Measurements from ENCODE around the gene SVEP1. TPM values are rescaled to one million over a fixed set of nuclear protein-coding genes. Genes with fewer than 3 reads are reported as not detected.

Gene SVEP1
- total RNA-seq, 6 experiments from 2014 or later = 4.0 to 6.8 (median 5.8) TPM

GRCh38 chr9:110344821-110345220, 234.7 kb downstream of the SVEP1 start:
- Mint-ChIP-seq H3K27ac (no peak overlapping the region), H3K9me3 (no peaks in the 10 kb centered on the region), H3K4me3 (no peak overlapping the region), H3K4me1 (ENCODE audit: low read depth) (no peaks in the 10 kb centered on the region), H3K27me3 (ENCODE audit: insufficient read depth) (peaks cover 8% of the 10 kb centered on the region), H3K36me3 (ENCODE audit: low read depth) (no peaks in the 10 kb centered on the region)
- DNase-seq = no peak
- TF ChIP-seq CTCF (IDR thresholded peaks at IDR 0.05) = no peak

- Mint-ChIP-seq H3K4me1 (ENCODE audit: low read depth) (no peaks in the 10 kb centered on the region), H3K27me3 (ENCODE audit: insufficient read depth) (peaks cover 7% of the 10 kb centered on the region), H3K27ac (no peak overlapping the region), H3K9me3 (no peaks in the 10 kb centered on the region), H3K4me3 (no peak overlapping the region), H3K36me3 (ENCODE audit: low read depth) (no peaks in the 10 kb centered on the region)
- no peak for DNase-seq
- TF ChIP-seq CTCF (IDR thresholded peaks at IDR 0.05) = no peak
Measured at GRCh38 chr9:110343551-110343950, 236.0 kb downstream of the SVEP1 start.

DNA sequence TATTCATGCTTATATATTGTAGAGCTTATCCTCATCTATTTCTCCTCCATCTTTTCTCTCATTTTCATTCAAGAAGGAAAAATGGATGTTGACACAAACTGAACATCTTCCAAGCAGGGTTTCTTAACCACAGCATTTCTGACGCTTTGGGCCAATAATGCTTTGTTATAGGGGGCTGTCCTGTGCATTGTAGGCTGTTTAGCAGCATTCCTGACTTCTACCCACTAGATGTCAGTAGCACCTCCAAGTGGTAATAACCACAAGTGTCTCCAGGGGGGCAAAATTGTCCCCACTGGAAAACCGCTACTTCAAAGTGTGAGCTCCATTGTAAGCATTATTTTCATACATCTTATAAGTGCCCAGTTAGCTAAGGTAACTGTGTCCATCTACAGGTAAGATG, 239.2 kb downstream of the SVEP1 start:
- peaks cover 7% of the 10 kb centered on the region for H3K27me3 Mint-ChIP-seq (ENCODE audit: insufficient read depth)
- no peak overlapping the region for H3K27ac Mint-ChIP-seq
- H3K4me1 Mint-ChIP-seq (ENCODE audit: low read depth) = peaks cover 10% of the 10 kb centered on the region
- no peaks in the 10 kb centered on the region for H3K36me3 Mint-ChIP-seq (ENCODE audit: low read depth)
- DNase-seq = peak; percentile 9
- no peak overlapping the region for H3K4me3 Mint-ChIP-seq
- H3K9me3 Mint-ChIP-seq = no peaks in the 10 kb centered on the region
- TF ChIP-seq CTCF (IDR thresholded peaks at IDR 0.05) = peak; percentile 72

GRCh38 chr9:110338143-110338542, 241.4 kb downstream of the SVEP1 start:
- H3K27me3 Mint-ChIP-seq (ENCODE audit: insufficient read depth) = peaks cover 7% of the 10 kb centered on the region
- no peaks in the 10 kb centered on the region for H3K36me3 Mint-ChIP-seq (ENCODE audit: low read depth)
- peaks cover 10% of the 10 kb centered on the region for H3K4me1 Mint-ChIP-seq (ENCODE audit: low read depth)
- H3K4me3 Mint-ChIP-seq = no peak overlapping the region
- no peak overlapping the region for H3K27ac Mint-ChIP-seq
- no peak for DNase-seq
- TF ChIP-seq CTCF (IDR thresholded peaks at IDR 0.05) = no peak
- no peaks in the 10 kb centered on the region for H3K9me3 Mint-ChIP-seq

- TF ChIP-seq CTCF (IDR thresholded peaks at IDR 0.05) = no peak
- H3K27me3 Mint-ChIP-seq (ENCODE audit: insufficient read depth) = peaks cover 7% of the 10 kb centered on the region
- H3K27ac Mint-ChIP-seq = no peak within 1 kb of the TSS
- H3K9me3 Mint-ChIP-seq = no peaks in the 10 kb centered on the region
- no peak within 1 kb of the TSS for H3K4me3 Mint-ChIP-seq
- peaks cover 10% of the 10 kb centered on the region for H3K4me1 Mint-ChIP-seq (ENCODE audit: low read depth)
- H3K36me3 Mint-ChIP-seq (ENCODE audit: low read depth) = no peaks in the 10 kb centered on the region
- DNase-seq = peak; percentile 2
Measured at GRCh38 chr9:110337727-110338126, 241.8 kb downstream of the SVEP1 start, which contains the start of gene TXNDC8. Gene TXNDC8, minus strand, starts transcription at chr9:110337863.

- TF ChIP-seq CTCF (IDR thresholded peaks at IDR 0.05) = no peak
- Mint-ChIP-seq H3K27ac (no peak overlapping the region), H3K27me3 (ENCODE audit: insufficient read depth) (peaks cover 3% of the 10 kb centered on the region), H3K4me3 (no peak overlapping the region), H3K4me1 (ENCODE audit: low read depth) (peaks cover 10% of the 10 kb centered on the region), H3K9me3 (no peaks in the 10 kb centered on the region), H3K36me3 (ENCODE audit: low read depth) (no peaks in the 10 kb centered on the region)
- DNase-seq = no peak
Measured at GRCh38 chr9:110336363-110336762, 243.2 kb downstream of the SVEP1 start.

All from HFFc6 (cell line).